Activated CD4-positive, CD25-positive, alpha-beta regulatory T cell treated with anti-CD3 and anti-CD28 coated beads, Interleukin-2, amount 50 U/mL, for 24 hours (primary cell): ENCODE results near the gene NPY1R.

Experiments
- ATAC-seq, 2 donors: fragments of 150-1000 bp; cut with Tn5 transposase; one replicate each; pipeline ENCODE4 v1.10.0; 2021; ENCODE audit warnings: mild to moderate bottlenecking in 1 of 2, moderate library complexity in 1 of 2

Gene NPY1R

GRCh38 chr4:163332526-163333406, at the start of gene NPY1R:
TSS of gene NPY1R (minus strand) at chr4:163332596. CDS start at chr4:163326554, 6,042 bp downstream.
- no peak for ATAC-seq

- no peak for ATAC-seq
Measured at GRCh38 chr4:163380703-163381102, 48.3 kb upstream of the NPY1R start.

- ATAC-seq, result no peak
Measured at GRCh38 chr4:163378661-163379060, 46.3 kb upstream of the NPY1R start.

DNA sequence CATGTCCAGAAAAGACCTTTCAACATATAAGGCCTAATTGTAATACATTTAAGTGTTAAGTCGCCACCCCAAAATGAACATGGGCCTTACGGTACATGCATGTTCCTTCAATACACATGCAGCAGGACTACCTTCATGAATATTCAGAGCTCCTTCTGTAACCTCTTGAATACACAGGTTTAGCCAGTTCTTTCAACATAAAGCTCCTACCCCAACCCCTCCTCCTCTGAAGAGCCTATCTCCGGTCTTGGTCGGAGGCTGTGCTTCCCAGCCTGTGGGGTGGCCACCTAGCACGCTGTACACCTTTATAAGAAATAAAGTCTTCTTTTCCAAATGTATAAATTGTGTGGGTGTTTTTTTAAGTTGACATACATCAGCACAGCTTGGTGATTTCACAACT, 39.6 kb upstream of the NPY1R start:
- no peak for ATAC-seq

DNA sequence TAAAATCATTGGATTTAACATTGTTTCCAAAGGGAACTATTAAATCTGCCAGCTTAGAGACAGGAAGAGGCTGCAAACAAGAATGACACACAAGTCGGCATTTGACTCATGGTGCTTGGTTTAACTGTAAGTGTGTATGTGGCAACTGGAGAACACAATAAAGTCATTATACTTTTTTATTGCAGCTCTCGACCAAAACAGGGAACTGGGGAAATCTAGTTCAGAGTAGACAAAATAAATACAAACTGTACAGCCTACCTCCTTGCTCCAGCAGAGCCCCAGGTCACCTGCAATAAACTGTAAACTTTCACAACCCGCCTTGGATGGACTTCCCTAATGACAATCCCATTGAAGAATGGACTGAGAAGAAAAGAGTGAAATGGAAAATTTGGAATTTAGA, 35.3 kb upstream of the NPY1R start:
- no peak for ATAC-seq

DNA sequence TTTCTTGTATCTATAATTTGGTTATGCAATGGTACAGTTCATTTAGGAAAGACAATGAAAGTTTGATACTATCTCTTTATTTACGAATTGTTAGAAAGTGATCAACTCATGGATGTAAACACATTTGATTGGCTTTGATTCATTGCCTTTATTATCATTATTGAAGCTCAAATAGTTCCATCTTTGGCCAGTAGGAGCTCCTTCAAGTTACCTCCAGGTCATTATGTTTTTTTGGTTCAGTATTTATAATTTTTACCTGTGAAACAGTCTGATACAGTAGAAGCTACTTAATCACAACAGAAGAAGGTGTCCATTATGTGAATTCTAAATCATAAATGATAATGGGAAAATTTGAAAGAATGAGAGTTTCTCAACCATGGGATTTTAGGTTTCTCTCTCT, 23.7 kb upstream of the NPY1R start:
- ATAC-seq, result no peak

DNA sequence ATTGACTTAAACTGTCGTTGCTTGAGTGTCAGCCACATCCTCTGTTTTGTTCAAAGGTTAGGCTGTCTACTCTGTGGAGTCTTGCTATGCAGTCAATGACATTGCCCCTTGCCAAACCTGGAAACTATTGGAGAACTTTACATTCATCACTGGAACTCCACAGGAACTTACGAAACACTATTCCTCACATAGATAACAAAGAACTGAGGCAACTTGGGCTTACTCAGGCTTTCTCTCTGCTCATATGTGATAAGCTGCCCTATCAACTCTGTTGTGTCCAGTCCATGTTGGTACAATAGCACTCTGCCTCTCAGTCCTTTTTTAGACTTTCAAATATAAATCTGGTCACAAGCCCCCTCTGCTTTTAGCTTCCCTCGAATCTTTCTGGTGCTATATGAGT, 20.7 kb upstream of the NPY1R start:
- ATAC-seq, result no peak

DNA sequence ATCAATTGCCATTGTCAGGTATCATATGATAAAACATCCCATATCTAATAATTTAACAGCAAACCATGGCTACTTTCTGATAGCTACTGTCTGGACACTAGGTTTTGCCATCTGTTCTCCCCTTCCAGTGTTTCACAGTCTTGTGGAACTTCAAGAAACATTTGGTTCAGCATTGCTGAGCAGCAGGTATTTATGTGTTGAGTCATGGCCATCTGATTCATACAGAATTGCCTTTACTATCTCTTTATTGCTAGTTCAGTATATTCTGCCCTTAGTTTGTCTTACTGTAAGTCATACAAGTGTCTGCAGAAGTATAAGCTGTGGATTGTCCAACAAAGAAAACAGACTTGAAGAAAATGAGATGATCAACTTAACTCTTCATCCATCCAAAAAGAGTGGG, 18.3 kb upstream of the NPY1R start:
- ATAC-seq, result no peak

DNA sequence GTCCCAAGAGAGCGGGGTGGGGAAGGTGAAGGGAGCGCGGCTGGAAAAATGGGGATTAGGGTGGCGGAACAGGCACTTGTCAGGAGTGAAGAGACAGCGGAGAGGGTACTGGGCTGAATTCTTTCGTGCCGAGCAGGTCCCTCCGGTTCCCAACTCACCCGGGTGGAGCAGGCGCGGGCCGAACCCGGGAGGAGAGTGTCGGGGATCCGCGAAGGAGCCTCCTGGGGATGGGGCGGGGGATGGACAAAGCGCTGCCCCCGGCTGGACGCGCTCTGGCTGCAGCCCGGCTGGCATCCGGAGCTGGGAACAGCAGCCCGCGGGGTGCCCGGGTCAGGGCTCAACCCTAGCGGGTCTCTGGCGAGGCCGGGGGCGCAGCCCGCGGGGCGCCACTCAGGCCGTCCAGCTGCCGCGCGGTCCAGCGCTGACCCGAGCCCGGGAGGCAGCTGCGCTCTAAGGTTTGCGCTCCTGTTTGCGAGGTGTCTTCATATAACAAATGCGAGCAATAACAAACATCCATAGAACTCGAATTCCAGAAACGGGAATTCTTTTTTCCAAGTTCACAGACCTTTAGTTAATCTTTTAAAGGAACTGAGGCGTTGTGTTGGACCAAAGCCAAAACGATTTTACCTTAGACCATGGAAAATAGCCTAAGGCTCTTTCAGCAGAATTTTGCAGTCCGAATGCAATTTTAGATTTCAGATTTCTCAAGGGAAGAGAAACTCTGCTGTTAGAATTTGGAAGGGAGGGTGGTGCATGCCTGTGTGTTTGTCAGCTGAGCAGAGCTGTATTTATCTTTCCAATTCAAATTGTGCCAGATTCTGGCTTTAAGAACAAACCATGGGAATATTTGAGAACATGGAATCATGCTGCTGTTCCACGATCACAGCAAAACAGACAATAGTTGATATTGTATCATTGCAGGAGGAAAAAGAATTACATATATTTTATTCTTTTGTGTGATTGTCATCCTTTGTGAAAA, 12.0 kb upstream of the NPY1R start:
- ATAC-seq, result no peak

- ATAC-seq, result peak in 1 of 2 donors; percentile 17
Measured at GRCh38 chr4:163343604-163344146, 11.3 kb upstream of the NPY1R start, which contains the start of gene NPY5R. TSS of gene NPY5R (plus strand) at chr4:163343892. CDS start at chr4:163350274, 6,382 bp downstream.

GRCh38 chr4:163335384-163335783, 3.0 kb upstream of the NPY1R start:
- no peak for ATAC-seq

DNA sequence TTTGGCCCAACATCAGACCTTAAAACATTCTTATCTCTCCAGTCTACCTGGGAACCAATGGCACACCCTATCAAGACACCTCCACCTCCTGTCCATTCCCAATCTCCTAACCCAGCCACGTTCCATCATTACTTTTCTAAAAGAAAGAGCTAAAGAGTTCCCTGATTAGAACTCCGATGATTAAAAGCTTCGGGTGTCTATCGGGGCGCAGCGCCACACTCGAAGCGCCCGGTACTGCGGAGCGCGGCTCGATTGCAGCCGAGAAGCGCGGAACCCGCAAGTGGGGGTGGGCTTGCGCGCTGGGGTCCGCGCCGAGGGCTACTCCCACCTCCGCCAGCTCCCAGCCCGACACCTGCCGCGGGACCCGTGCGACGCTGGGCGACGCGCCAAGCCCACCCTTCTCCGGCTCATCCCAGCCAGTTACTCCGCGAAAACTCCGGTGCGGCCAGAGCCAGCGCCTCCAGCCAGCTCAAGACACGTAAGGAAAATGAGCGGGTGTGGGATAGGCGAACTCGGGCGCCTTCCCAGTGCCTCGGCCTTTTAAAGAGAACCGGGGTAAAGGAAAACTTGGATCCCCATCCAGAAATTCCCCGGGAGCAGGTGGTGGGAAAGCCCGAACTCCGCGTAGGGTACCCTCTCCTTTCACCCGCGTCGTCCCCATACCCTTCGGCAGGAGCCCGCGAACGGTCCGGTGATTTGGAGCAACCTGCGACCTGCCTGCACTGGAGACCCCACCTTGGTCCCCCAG, 593 bp downstream of the NPY1R start:
- ATAC-seq, result no peak

GRCh38 chr4:163330916-163331628, 1.3 kb downstream of the NPY1R start:
- no peak for ATAC-seq

- no peak for ATAC-seq
Measured at GRCh38 chr4:163317110-163317509, 15.3 kb downstream of the NPY1R start.

DNA sequence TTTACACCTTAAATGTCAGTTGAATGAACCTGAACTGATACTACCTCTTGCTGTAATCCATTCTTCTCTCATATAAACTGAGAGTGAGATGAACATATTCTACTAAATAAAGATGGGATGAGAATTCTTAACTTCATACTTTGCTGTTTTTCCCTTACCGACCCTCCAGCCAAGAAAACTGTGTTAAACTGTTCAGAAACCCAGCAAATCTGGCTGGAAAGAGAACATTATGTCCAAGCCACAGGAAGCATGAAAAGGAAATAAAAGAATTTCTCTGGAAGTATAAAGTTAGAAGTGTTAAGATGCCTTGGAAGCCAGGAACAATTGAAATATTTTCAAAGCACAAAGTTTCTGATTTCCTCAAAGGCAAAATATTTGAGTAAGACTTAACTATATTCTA, 22.9 kb downstream of the NPY1R start:
- no peak for ATAC-seq

DNA sequence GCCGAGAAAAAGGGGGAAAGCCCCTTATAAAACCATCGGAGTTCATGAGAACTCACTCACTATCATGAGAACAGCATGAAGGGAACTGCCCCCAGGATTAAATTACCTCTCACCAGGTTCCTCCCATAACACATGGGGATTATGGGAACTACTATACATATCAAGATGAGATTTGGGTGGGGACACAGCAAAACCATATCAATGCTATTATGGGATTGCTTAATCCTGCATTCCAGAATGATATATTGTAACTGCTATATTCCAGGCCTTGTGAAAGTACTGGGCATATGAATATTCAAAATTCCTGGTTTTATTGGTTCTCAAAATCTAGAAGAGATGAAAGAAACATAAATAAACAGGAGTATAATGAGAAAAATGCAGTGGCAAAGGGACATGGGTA, 29.3 kb downstream of the NPY1R start:
- no peak for ATAC-seq

GRCh38 chr4:163300445-163300844, 32.0 kb downstream of the NPY1R start:
- no peak for ATAC-seq

DNA sequence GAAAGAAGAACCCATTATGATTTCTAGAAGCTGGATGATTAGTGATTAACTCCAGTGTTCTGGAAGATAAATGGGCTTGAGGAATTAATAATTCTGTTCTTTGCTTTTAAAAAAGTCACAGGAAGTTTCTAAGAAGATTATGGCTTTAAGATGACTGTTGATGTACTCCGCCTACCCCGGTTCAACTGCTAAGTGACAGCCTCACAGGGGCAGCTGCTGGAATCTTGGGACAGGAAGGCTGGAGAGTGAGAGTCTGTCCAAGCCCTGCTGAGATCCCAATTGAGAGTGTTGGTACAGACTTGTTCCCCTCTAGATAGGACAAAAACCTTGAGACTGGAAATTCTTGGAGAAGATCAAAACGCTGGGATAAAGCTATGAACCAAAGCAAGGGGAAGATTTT, 37.3 kb downstream of the NPY1R start:
- no peak for ATAC-seq

GRCh38 chr4:163284304-163284703, 48.1 kb downstream of the NPY1R start:
- ATAC-seq, result no peak

GRCh38 chr4:163280703-163281519, 51.5 kb downstream of the NPY1R start:
- no peak for ATAC-seq

DNA sequence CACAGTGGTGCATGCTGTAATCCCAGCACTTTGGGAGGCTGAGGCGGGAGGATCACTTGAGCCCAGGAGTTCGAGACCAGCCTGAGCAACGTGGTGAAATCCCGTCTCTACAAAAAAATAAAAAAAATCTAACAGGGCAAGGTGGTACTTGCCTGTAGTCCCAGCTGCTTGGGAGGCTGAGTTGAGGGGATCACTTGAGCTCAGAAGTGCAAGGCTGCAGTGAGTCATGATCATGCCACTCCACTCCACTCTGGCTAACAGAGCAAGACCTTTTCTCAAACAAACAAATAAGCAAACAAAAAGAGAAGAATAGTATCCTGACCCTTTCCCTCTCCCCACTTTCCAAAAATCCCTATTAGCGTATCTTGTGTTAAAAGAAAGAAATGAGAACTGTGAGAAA, 52.7 kb downstream of the NPY1R start:
- no peak for ATAC-seq
